Heart left ventricle (tissue), 16 donors: ENCODE results near the gene REELD1. TPM values are rescaled to one million over a fixed set of nuclear protein-coding genes. Genes with fewer than 3 reads are reported as not detected.

Experiments used
- ATAC-seq, 4 donors: fragments of 200-7000 bp; cut with Tn5 transposase; one replicate each; pipeline ENCODE4 v1.9.1; 2020 to 2022; ENCODE audit warnings: moderate library complexity in 4 of 4, mild to moderate bottlenecking in 3 of 4, moderate number of reproducible peaks in 1 of 4
- DNase-seq, 5 donors: peaks; one replicate each; pipeline ENCODE4 v3.0.0-alpha.2; 2020
- H3K27ac ChIP-seq, 12 donors: fragments of 200-600 bp; sonication (generic) in 4 of 12; one replicate each; pipeline versions ENCODE4 v1.5.0 to v1.8.0; 2016 to 2022; ENCODE audit warnings: mild to moderate bottlenecking in 2 of 12
- H3K27me3 ChIP-seq, 9 donors: fragments of 200-600 bp; sonication (generic) in 2 of 9; one replicate each; pipeline versions ENCODE4 v1.5.1 to v1.8.0; 2016 to 2022; ENCODE audit warnings: mild to moderate bottlenecking in 3 of 9
- H3K36me3 ChIP-seq, 9 donors: fragments of 200-600 bp; sonication (generic) in 2 of 9; one replicate each; pipeline versions ENCODE4 v1.5.0 to v1.8.0; 2018 to 2022; ENCODE audit warnings: mild to moderate bottlenecking in 2 of 9
- H3K4me1 ChIP-seq, 12 donors: fragments of 200-600 bp; sonication (generic) in 4 of 12; one replicate each; pipeline versions ENCODE4 v1.5.0 to v1.8.0; 2016 to 2022; ENCODE audit warnings: mild to moderate bottlenecking in 3 of 12
- H3K4me3 ChIP-seq, 12 donors: fragments of 200-600 bp; sonication (generic) in 4 of 12; one replicate each; pipeline versions ENCODE4 v1.5.0 to v1.8.0; 2017 to 2022; ENCODE audit warnings: mild to moderate bottlenecking in 9 of 12, moderate library complexity in 4 of 12
- H3K9me3 ChIP-seq, 12 donors: fragments of 200-600 bp; sonication (generic) in 4 of 12; one replicate each; pipeline versions ENCODE4 v1.5.0 to v1.8.0; 2016 to 2022; ENCODE audit warnings: mild to moderate bottlenecking in 1 of 12
- CTCF ChIP-seq, 12 donors: fragments of 200-600 bp; sonication (generic) in 4 of 12; IDR thresholded peaks; one replicate each; pipeline versions ENCODE4 v1.5.0 to v1.8.0; 2018 to 2022; ENCODE audit warnings: antibody characterized with exemption in 12 of 12, mild to moderate bottlenecking in 5 of 12
- POLR2A ChIP-seq, 2 donors: fragments of 450-650 bp; IDR thresholded peaks; one replicate each; pipeline ENCODE4 v1.6.1; 2017; ENCODE audit warnings: antibody characterized with exemption in 2 of 2, mild to moderate bottlenecking in 2 of 2, moderate library complexity in 2 of 2
- WGBS, 4 donors: extraction: QIAGEN DNeasy Blood & Tissue Kit in 2 of 4; methylation state at CpG; one replicate each; pipeline versions ENCODE4 v1.1.5 to v1.1.7; 2013 to 2018; 5-methylcytosine and 5-hydroxymethylcytosine counted together
- intact Hi-C, 10 donors: fragments of 100-400 bp; cut with DNase I; formaldehyde crosslinking; loops; one replicate each; pipeline versions ENCODE4 v1.11.1 to v1.14.2; 2022
- polyA plus RNA-seq, 2 donors: library from polyadenylated mRNA; stranded (reverse); fragments of 200-250 nt; gene quantifications; one replicate each; pipeline ENCODE4 v1.2.3, GENCODE V29; 2013
- total RNA-seq, 9 donors: library from RNA; depleted of rRNA in 2 of 9; stranded (reverse); fragments of >200 nt in 2 of 9; fragmentation: NEBNext Ultra II Directional in 3 of 9; extraction: Animal tissue kit (Norgen Biotek cat#: 25700) in 3 of 9; gene quantifications; one replicate each; pipeline versions ENCODE4 v1.1.0 to v1.2.4, GENCODE V29; 2016 to 2023
- donor health status: ischemic (EF 13 %, LVEDD 7.1; RV severe dilation, severe dysfunction).
- donor health status: healthy with polysubstance abuse.
- donor health status: DM: no; HTN: yes; CAD: no.
- donor health status: DM: no; HTN: no; CAD: no.
- donor health status: ischemic (EF 25% LVEDD 6.9; RV normal size, moderate dysfunction).
- donor health status: ischemic (EF 25% LVEDD 5.7; RV mildly dilated, moderate dysfunction).
- donor health status: healthy.
- donor health status: DM: yes; HTN: yes; CAD: no.
- donor health status: ischemic (EF 35%, LVEDD 5.7; RV mildly dilated, moderate dysfunction).
- donor health status: nonischemic (EF 11% LVEDD 7.7; RV severe dilation, severe dysfunction).
- donor health status: DM: yes; HTN: yes; CAD: no.
- donor health status: PGD.
- donor health status: ischemic (EF 29% LVEDD 5.4; RV normal size, mild dysfunction).
- donor health status: nonischemic (EF 23%, LVEDD 6.1; RV moderate dilation, normal function).

REELD1 gene
- total and polyA plus RNA-seq, 11 donors, result 0.04 to 0.84 (median 0.21) TPM; not detected in 5

- H3K4me3 ChIP-seq, result no peak overlapping the region
- H3K27ac ChIP-seq, result no peak overlapping the region
- no peaks in the 10 kb centered on the region for H3K27me3 ChIP-seq
- 58 to 74% (median 67%) methylated on average over 3 of the region's 3 CpGs for WGBS, 4 donors
- intact Hi-C loops, result no loop called here
- H3K36me3 ChIP-seq, result peaks cover 0 to 89% (median 80%) of the 10 kb centered on the region in 9 donors
- no peak for DNase-seq
- no peak for ATAC-seq
- H3K9me3 ChIP-seq, result no peaks in the 10 kb centered on the region
- H3K4me1 ChIP-seq, result peaks cover 0 to 12% (median 5%) of the 10 kb centered on the region in 12 donors
- TF ChIP-seq CTCF (IDR thresholded peaks at IDR 0.05) (no peak), POLR2A (IDR thresholded peaks at IDR 0.05) (no peak)
These were observed 27.7 kb upstream of the REELD1 start for GRCh38 chr4:146186596-146186995.

GRCh38 chr4:146190456-146190855 is 23.9 kb upstream of the REELD1 start:
- peaks cover 0 to 69% (median 60%) of the 10 kb centered on the region in 9 donors for H3K36me3 ChIP-seq
- ATAC-seq (no peak), DNase-seq (no peak)
- intact Hi-C loops, result loop anchor here in 2 of 10 donors (5.0 kb wide), 2 partner anchors 42 to 47 kb away; no protein-coding TSS in a partner anchor
- no peak overlapping the region for H3K4me3 ChIP-seq
- no peaks in the 10 kb centered on the region for H3K27me3 ChIP-seq
- TF ChIP-seq CTCF (IDR thresholded peaks at IDR 0.05) (no peak), POLR2A (IDR thresholded peaks at IDR 0.05) (no peak)
- H3K27ac ChIP-seq, result peak overlapping the region in 4 of 12 donors; percentile 3 to 50 (median 32)
- peaks cover 0 to 24% (median 12%) of the 10 kb centered on the region in 12 donors for H3K4me1 ChIP-seq
- 63 to 74% (median 65%) methylated on average over 2 of the region's 2 CpGs for WGBS, 4 donors
- no peaks in the 10 kb centered on the region for H3K9me3 ChIP-seq

- peak in 9 of 12 donors; percentile 10 to 47 (median 29) for TF ChIP-seq CTCF (IDR thresholded peaks at IDR 0.05)
- TF ChIP-seq POLR2A (IDR thresholded peaks at IDR 0.05), result no peak
- Histone ChIP-seq H3K9me3 (no peaks in the 10 kb centered on the region), H3K27me3 (no peaks in the 10 kb centered on the region), H3K27ac (peak overlapping the region in 9 of 12 donors; percentile 20 to 75 (median 63)), H3K4me3 (no peak overlapping the region), H3K4me1 (peaks cover 0 to 24% (median 12%) of the 10 kb centered on the region in 12 donors), H3K36me3 (peaks cover 0 to 62% (median 46%) of the 10 kb centered on the region in 9 donors)
- intact Hi-C loops, result loop anchor here in 2 of 10 donors (5.0 kb wide), 2 partner anchors 40 to 45 kb away; no protein-coding TSS in a partner anchor
- WGBS, 4 donors, result 45 to 62% (median 47%) methylated on average over 9 of the region's 9 CpGs
- ATAC-seq (peak; percentile 81 to 91 (median 88)), DNase-seq (peak in 3 of 5 donors; percentile 16 to 52 (median 31))
These were observed 22.4 kb upstream of the REELD1 start for GRCh38 chr4:146191766-146192458.

GRCh38 chr4:146193628-146194027 is 20.7 kb upstream of the REELD1 start:
- Histone ChIP-seq H3K27me3 (no peaks in the 10 kb centered on the region), H3K9me3 (no peaks in the 10 kb centered on the region), H3K4me3 (no peak overlapping the region), H3K4me1 (peaks cover 0 to 24% (median 12%) of the 10 kb centered on the region in 12 donors), H3K27ac (no peak overlapping the region), H3K36me3 (peaks cover 0 to 45% (median 29%) of the 10 kb centered on the region in 9 donors)
- TF ChIP-seq CTCF (IDR thresholded peaks at IDR 0.05) (no peak), POLR2A (IDR thresholded peaks at IDR 0.05) (no peak)
- WGBS, 4 donors, result 94 to 97% (median 96%) methylated on average over 5 of the region's 5 CpGs
- intact Hi-C loops, result loop anchor here in 2 of 10 donors (5.0 kb wide), 2 partner anchors 39 to 44 kb away; no protein-coding TSS in a partner anchor
- ATAC-seq, result no peak
- DNase-seq, result no peak
